T-helper 2 cell (primary cell): ENCODE measurements around the gene IST1.
"Not testable (repeated sequence)": the region's sequence is repeated elsewhere in the genome, so short reads cannot be mapped to it uniquely, and the experiment has no call there.

Experiments
- DNase-seq, 5 experiments: peaks; one replicate each; pipeline versions ENCODE4 v3.0.0 to v3.0.0-alpha.2; 2012 to 2022
- total RNA-seq, 2 donors: gene quantifications; one replicate each; lab custom pipeline; 2026; lab: John Stamatoyannopoulos, UW

The IST1 gene
- total RNA-seq: 209 to 355 reads per million in 2 donors

DNA sequence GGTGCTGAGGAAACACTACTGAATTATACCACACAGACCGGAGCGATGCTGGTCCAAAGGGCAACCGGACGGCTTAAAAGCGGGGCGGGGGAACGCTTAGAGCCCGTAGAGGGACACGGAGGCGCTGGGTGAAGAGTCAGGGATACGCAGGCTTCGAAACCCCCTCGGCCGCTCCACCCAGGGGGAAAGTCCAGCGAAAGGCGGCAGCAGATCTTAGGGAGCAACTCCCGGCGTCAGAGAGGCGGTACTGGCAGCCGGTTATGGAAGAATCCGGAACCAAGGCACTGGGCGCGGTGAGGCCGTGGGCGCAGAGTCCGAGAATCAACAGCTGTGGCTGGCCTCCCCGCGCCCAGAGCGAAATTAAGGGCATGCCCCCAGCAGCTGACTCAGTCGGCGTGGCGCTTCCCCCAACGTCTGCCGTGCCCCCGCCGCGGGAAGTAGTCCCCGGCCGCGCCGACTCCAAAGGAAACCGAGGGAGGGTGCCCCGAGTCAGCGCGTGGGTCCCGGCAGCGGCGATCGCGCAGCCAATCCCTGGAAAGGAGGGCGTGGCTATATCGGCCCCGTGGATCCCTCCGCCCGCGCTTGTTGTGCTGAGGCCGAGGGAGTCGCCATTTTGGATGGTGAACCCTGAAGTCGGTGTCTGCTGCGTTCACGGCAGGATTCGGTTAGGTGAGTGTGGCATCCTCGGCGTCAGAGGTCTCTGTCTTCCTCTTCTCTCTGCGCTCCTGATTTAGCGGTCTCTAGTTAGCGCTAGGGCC lies at the start of gene IST1:
IST1 (plus strand) TSS at position 611 of the 758 bp plus-strand sequence. CDS start 20,110 bp downstream, outside the sequence.
- peak; percentile 94 to 100 (median 97) for DNase-seq

DNA sequence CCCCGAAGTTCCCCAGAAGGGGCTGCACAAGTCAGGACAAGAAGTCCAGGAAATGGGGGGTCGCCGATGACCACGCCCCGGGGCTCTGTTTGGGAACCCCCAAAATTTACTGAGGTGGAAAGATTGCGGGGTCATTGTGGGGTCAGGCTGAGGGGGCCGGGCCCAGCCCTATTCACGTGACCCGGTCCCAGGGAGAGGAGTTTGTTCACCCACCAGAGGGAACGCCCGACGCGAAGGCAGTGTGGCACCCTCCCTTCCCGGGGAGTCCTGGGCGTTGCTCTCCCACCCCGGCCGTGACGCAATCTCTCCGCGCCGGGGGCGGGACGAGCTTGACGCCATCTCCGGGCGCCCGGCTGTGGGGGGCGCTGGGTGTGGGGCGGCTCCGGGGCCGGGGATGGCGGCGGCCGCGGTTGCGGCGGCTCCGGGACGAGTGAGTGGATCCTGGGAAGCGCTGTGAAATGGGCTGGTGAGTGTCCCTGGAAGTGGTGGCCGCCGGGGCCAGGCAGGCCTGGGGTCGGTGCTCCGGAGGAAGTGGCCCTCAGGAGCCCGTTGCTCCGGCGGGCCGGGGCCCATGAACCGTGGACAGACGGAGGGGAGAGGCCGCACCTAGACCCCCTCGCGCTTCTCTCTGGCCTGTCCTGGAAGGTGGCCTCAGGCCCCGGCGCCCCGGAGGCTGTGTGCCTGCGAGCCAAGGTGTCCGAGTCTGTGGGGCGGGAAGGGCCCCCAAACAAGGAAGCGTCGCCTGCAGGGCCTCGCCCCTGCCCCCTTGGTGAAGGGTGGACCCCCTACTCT lies 49.5 kb upstream of the IST1 start, which contains the start of gene ATXN1L:
ATXN1L (plus strand) TSS at position 338 of the 792 bp plus-strand sequence. CDS start 3,765 bp downstream, outside the sequence.
- DNase-seq: peak; percentile 87 to 96 (median 89)

DNA sequence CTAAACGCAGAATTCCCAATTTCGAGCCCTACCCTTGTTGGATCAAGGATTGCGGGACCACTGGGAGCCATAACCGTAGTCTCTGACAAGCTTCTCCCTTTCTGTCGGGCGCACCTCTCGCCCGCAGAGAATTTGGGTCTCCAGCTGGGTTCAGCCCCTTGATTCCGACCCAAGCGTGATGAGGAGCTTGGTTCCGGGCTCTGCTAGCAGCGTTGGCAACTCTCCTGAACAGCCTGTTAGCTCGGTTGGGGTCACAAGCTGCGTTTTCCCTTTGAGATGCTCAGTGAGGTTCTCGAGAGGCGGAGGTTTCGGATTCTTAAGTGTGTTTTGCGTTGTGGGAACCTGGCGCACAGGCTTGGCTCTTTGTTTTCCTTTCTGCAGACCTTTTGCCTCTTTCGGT lies 48.9 kb upstream of the IST1 start:
- DNase-seq: peak in 1 of 5 experiments; percentile 39

DNA sequence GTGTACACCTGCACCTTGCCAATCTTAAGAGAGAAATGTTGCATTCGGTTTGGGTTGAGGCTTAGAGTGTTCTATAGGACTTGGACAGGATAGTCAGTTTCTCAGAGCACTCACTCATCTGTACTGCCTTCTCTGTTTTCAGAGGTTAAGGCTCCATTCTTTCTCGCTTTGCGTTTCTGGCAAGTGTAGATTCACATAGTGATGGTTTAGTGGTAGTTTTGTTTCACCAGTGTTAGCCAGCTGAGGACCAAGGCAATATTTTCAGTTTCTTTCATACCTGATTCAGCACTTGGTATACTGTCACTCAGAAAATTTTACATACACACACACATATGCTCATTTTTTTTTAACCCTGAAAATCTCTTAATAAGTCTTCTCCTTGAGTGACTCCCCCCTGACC lies 48.2 kb upstream of the IST1 start:
- DNase-seq: no peak

DNA sequence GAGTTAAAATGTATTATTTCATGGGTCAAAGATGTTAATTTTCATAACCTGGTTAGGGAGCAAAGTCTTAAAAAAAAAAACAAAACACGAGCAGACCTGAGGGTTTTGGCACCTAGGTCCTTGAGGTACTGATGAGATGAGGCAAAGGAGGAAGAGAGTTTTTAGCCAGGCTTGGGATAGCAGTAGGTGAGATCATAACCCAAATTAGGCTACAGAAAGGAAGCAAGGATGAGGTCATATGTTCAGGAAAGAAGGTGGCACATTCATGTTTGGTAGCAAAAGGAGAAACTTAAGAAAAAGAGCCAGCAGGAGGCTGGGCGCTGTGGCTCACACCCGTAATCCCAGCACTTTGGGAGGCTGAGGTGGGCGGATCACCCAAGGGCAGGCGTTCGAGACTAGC lies 46.7 kb upstream of the IST1 start:
- no peak for DNase-seq

DNA sequence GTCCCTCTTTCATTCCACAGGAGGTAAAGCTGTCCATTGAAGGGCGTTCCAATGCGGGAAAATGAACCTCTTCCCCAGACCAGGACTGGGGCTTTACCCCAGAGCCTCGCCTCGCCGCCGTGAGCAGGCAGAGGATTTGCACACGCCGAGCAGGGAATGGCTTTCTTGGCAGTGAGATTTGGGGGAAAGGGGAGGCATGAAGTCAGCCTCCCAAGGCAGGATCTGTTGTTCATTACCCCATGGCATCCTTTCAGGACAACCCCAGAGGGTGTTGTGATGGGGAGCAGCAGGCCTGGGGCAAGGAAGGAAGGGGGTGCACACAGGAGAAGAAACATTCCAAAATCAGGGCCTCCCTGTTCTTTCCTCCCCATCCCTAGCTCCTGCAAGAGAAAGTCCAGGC lies 43.6 kb upstream of the IST1 start:
- DNase-seq: no peak

DNA sequence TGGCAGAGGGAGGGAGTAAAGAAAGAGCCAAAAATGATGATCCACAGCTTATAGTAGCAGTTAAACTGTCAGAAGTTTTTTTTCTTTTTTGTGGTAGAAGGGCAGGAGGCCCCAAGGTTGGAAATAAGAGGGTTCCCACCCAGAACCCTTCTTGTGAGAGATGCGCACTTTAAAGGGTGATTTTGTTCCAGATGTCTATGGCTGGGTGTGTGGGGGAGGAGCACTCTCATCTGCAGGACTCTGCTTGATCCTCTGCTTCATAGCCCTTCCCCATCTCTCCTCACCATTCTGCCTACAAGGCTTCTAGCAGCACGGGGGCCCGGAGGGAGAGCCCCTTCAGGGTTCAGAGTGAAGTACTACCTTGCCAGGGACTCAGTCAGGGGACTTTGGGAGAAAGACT lies 43.2 kb upstream of the IST1 start:
- no peak for DNase-seq

DNA sequence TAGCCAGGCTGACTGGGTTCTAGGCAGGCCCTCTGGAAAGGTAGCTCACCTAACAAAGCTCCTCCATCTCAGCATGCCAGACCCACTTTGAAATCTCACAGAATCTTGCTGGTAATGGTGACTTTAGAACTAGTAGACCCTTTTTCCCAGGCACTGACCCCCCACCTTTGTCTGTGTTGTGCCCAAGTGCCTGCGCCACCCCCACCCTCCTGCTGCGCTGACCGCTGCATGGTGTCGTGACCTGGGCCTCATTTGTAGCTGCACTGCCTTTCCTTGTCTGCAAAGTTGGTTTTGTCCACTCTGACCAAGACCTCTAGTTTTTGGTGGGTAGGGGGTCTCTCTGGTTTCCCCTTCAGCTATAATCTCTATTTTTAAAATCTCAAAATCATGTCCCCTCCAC lies 42.8 kb upstream of the IST1 start:
- no peak for DNase-seq

DNA sequence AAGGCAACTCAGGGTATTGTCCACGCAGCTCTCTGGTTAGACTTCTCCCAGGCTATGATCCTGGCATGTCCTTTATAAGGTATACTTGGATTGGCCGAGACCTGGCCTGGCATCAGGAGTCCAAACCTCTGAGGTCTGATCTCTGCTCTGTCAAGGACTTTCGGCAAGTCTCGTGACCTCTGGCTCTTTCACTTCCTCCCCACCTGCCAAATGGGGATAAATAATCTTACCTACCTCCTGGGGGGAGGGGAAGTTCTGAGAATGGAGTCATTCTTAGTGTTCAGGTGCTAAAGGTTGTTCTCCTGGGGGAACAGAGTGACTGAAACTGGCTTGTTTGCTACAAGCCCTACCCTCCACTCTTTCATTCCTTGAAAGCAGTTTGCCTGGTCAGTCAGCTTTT lies 41.9 kb upstream of the IST1 start:
- DNase-seq: no peak

DNA sequence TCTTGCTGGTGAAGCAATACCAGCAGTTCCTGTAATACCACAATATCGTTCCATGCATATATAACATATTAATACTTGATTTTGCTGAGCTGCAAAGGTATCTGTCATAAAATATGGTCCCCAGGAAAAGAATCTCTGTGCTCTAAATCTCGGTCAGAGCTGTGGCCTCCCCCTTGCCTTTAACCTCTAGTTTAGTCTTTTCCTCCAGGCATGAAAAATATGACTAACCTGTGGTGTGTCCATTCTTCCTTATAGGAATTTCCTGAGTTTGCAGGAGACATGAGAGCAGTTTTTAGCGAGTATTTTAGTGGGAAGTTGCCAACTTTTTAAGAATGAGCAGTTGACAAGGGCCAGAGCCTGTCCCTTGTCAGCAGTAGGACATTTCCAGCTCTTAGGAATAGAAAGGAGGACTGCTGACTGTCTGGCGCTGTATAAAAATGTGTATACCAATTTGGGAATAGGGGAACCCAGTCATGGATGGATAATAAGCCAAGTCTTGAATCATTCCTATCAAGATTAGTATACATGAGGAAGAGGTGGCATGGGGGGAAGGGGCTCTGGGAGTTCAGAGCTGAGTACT lies 40.9 kb upstream of the IST1 start:
- DNase-seq: no peak

DNA sequence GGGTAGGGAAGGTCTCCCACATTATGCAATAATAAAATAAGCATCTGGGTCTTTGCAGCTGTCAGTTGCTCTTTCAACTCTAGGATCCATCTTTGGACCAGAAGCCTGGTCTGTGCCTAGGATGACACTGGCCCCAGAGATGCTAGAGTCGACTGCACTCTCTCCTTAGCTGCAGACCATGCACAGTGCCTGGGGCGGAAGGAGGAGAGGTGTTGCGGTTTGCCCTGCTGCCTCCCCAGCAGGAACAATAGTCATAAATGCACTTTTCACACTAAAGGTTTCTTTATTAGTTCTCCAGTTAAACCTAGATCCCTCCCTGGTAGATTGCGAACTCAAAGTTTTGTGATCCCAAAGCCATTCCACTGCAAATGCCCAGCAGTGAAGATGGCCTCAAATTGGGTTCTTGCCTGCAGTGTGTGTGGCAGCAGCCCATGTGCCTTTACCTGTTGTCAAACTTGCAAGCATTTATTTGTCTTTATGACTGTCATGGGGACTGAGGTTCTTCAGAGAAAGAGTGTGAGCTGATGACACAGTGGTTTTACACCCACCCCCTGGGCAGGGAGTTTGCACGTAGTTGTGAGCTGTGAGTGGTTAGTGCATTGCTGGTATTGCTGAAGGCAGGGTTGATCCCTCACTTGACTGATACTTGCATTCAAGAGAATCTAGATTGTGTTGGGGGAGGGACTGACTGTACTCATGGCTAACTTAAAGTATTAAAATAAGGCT lies 39.2 kb upstream of the IST1 start:
- peak in 2 of 5 experiments; percentile 49 to 81 for DNase-seq

DNA sequence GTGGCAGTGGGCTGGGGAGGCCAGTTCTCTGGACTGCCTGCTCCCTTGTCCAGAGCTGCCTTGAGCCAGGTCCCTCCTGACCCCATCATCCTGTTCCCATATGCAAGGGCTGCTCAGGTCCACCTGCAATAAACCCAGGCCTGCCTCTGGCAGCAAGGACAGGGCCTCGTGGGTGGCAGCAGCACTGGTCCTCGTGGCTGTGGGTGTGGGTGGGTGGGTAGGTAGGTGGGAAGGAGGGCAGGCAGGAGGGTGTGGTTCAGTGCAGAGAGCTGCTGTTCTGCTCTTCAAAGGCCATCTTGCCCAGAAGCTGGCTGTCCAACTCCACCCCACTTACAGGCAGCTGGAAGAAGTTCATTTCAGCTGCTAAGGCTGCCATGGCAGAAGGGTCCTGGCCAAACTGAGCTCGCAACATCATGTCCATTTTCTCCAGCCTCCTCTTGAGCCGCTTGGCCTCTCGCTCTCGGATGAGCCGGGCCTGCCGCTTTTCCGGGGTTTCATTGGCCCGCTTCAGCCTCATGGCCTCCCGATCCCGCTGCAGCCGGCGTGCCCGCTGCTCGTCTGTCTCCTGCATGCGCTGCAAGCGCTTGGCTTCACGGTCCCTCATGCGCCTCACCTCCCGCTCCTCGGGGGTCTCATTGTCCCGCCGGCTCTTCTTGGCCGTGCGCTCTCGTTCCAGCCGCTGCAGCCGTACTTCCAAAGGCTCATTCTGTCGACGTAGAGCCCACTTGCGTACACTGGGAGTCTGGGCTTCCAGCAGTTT lies 35.4 kb upstream of the IST1 start:
- no peak for DNase-seq

DNA sequence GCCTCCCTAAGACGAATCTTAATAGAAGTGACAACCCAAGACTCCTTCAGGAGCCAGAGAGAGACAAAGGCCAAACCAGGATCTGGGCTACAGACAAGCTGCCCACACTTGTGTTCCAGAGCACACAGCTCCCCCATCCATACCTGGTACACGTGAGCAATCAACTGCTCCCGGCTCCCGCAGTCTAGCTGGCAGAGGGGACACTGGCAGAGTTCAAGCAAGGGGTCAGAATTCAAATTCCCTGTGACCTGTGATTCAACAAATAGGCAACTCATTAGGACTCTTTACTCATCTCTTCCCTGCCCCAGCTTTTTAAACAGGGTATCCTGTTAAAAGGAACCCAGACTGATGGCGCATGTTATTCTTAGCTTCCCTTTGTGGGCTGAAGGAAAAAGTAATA lies 31.3 kb upstream of the IST1 start:
- no peak for DNase-seq

DNA sequence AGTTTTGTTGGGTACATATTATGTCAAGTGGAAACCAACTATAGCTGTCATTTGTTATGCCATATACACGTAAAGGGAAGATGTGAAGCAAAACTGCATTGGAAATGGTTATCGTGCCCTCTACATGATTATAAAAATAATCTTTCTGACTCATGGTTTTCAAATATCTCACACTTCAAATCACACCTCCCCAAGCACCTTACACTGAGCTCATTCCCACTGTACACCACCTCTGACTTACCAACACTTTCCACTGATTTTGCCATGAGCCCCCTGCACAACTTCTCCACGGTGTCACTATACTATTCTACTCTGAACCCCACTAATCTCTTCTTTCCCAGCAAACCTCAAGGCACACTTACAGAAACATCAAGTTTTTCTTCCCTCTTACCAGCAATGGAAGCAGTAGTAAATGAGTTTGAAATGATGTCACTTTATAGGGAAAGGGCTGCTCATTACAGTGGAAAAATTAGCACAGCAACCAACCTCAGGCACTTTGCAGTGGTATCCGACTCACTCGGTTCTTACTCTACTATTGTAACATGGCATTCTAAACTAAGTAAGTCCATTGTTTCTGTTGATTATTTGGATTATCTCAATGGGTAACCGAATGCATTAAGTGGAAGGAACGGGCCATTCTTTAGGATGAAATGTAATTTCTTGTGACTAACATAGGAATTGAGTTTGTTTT lies 30.0 kb upstream of the IST1 start:
- no peak for DNase-seq

DNA sequence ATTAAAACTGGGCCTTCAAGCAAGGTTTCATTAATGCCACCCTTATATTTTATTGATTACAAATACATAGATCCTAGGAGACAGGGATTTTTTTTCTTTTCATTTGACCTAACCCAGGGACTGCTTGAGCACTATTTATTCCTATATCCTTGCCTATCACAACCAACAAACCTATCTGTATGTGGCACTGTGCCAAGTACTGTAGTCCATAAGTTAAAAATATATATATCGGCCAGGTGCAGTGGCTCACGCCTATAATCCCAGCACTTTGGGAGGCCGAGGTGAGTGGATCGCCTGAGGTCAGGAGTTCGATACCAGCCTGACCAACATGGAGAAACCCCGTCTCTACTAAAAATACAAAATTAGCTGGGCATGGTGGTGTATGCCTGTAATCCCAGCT lies 28.2 kb upstream of the IST1 start:
- not testable (repeated sequence) for DNase-seq

DNA sequence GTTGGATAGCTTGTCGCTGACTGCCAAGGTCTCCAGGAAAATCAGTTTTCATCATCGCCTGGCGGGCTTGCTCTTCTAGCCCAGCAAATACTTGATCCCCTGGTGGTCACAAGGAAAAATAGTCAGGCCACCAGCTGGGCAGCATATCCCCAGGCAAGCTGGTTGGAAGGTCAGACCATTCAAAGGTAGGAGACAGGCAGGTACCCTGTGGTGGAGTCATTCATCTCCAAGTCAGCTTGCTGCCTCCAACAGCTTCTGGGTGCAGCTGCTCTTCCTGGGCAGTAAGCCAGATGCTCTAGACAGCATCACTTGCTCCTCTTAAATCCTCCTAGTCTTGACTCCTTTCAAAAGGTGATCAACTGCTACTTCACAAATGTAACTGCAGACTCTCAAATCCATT lies 27.4 kb upstream of the IST1 start:
- DNase-seq: no peak

DNA sequence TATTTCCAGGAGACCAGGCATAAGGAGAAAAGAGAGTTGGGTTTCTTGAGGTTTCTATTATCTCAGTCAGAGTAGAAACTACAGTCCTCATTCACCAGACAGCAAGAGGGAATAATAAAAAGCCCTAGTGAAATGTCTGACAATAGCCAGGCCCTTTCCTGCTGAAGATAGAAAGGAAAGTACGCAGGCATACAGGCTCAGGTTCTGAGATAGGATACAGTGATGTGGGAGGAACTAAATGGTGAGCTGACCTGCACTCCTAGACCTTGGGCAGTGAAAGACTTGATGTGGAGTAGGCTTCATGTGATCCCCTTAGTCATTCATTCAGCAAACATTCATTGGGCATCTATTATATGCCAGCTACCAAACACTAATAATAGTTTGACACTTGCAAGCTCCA lies 26.2 kb upstream of the IST1 start:
- no peak for DNase-seq

DNA sequence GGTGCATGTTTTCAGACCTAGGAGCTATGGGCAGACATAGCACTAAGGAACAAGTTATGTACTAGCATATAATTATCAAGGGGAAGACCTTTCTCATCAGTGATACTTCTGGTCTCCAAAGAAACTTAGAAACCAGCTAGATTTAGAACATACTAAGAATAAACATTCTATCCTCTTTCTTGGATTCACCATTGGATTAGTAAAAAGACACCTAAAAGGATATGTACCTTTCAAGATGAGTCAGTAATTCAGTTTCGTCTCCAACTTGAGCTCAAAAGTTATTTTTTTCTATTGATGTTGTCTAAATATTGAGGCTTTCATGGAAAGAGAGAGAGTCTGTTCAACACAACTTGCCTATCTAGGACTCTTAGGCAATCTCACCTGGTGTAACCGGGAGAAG lies 24.5 kb upstream of the IST1 start:
- DNase-seq: no peak

DNA sequence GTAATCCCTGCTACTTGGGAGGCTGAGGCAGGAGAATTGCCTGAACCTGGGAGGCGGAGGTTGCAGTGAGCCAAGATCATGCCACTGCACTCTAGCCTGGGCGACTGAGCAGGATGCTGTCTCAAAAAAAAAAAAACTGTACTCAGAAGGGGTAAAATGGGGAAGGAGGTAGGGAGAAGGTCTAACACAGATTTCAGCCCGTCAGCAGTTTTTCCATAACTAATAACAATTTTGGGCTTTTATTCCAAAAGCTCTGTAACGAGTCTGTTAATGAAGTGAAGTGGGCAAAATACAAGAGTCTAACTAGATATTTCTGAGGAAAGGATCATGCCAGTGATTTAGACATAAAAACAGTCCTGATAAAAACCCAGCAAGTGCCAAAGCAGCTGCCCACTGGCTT lies 22.1 kb upstream of the IST1 start:
- DNase-seq: no peak

DNA sequence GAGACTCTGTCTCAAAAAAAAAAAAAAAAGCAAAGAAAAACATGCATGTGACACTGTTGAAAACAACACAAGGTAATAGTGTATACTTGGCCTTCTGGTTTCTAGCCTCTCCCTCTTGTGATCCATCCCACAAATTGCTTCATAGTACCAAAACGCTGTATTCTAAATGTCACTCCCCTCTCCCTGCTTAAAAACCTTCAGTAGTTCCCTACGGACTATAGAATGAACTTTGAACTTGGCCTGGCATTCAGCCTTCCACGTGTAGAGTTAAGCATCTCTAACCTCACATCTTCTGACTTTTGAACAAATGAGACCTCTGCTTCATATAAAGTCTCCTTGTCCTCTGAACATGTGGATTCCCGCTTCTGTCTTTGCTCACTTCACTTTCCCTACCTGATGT lies 16.4 kb upstream of the IST1 start:
- no peak for DNase-seq

DNA sequence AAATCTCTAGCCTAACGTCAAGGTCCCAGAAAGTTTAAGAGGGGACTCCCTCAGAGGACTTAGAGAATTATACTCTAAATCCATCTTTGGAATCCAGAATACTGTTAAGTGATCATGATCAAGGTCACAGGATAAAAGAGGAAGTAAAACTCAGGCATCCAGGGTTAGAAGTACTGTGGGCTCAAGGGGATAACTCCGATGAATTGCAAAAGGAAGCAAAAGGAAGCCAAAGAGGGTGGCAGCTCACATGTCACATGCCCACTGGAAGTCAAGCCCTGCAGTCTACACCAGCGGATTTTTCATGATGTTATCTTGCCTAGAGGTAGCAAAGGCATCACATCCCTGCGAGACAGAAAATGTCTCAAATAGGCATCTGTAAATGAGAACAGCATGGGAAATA lies 15.2 kb upstream of the IST1 start:
- DNase-seq: peak in 1 of 5 experiments; percentile 7
